AG10803 (cell line): Measurements from ENCODE around the gene ARL2BP.

Experiments
- DNase-seq: peaks from one replicate; pipeline ENCODE4 v3.0.0; 2010; ENCODE audit warnings: low read depth
- H3K4me3 ChIP-seq: 2 replicates; pipeline ENCODE4 v1.5.1; 2011; ENCODE audit warnings: mild to moderate bottlenecking, low read length, control low read depth
- CTCF ChIP-seq: conservative IDR thresholded peaks from 2 replicates; pipeline ENCODE4 v1.5.1; 2011; ENCODE audit warnings: mild to moderate bottlenecking, low read length, control low read depth, inconsistent platforms

ARL2BP gene

GRCh38 chr16:57279780-57280638, 35.0 kb downstream of the ARL2BP start:
- no peak overlapping the region for H3K4me3 ChIP-seq
- no peak for DNase-seq
- TF ChIP-seq CTCF: no peak

GRCh38 chr16:57281791-57282190, 36.7 kb downstream of the ARL2BP start:
- H3K4me3 ChIP-seq: no peak overlapping the region
- TF ChIP-seq CTCF: no peak
- no peak for DNase-seq

GRCh38 chr16:57282510-57283213, 37.6 kb downstream of the ARL2BP start:
- no peak overlapping the region for H3K4me3 ChIP-seq
- no peak for TF ChIP-seq CTCF

GRCh38 chr16:57283214-57283958, 38.3 kb downstream of the ARL2BP start:
- no peak overlapping the region for H3K4me3 ChIP-seq
- TF ChIP-seq CTCF: no peak
- DNase-seq: no peak

More at GRCh38 chr16:57282510-57283213, 37.6 kb downstream of the ARL2BP start:
- DNase-seq: no peak

GRCh38 chr16:57283959-57284208, 38.8 kb downstream of the ARL2BP start:
- no peak for DNase-seq
- H3K4me3 ChIP-seq: no peak overlapping the region
- no peak for TF ChIP-seq CTCF

- TF ChIP-seq CTCF: no peak
- peak within 1 kb of the TSS; percentile 50 for H3K4me3 ChIP-seq
- DNase-seq: no peak
These were observed 39.3 kb downstream of the ARL2BP start, which contains the start of gene PLLP for GRCh38 chr16:57284209-57284951. Gene PLLP, minus strand, starts transcription at chr16:57284672. Its CDS starts 132 bp downstream, at chr16:57284540.
